Keratinocyte (primary cell): ENCODE results near the gene FOXA2.

Experiments
- CTCF ChIP-seq, 3 experiments: IDR thresholded peaks in 1 of 3; conservative IDR thresholded peaks in 1 of 3; optimal IDR thresholded peaks in 1 of 3; 2 replicates in 2 of 3; 3 replicates in 1 of 3; pipeline versions ENCODE3 to v1.5.1; 2011; ENCODE audit warnings: low read length in 3 of 3, mild to moderate bottlenecking in 3 of 3, moderate library complexity in 2 of 3, control low read depth in 1 of 3, inconsistent platforms in 1 of 3; ENCODE audit not compliant: insufficient read depth in 2 of 3; ENCODE audit errors: extremely low read depth in 1 of 3
- EZH2 ChIP-seq: IDR thresholded peaks from one replicate; pipeline ENCODE4 v1.6.1; 2012; ENCODE audit warnings: inconsistent platforms, mild to moderate bottlenecking, low read length, moderate library complexity

- no peak for TF ChIP-seq CTCF (optimal IDR thresholded peaks at IDR 0.05 in 1 of 3, IDR thresholded peaks at IDR 0.05 in 1 of 3, conservative IDR thresholded peaks at IDR 0.05 in 1 of 3; ENCODE audit: extremely low read depth in 1 of 3, insufficient read depth in 2 of 3, low read length in 3 of 3)
- TF ChIP-seq EZH2 = no peak
These were observed 9.2 kb downstream of the FOXA2 start for GRCh38 chr20:22575087-22575721.
